CD14-positive monocyte (primary cell): Measurements from ENCODE around the gene ATP6V1G1. TPM values are rescaled to one million over a fixed set of nuclear protein-coding genes. Genes with fewer than 3 reads are reported as not detected.

ENCODE experiments used
- DNase-seq, 3 donors: peaks; one replicate each; pipeline ENCODE4 v3.0.0-alpha.2; 2011 to 2022
- H2AFZ ChIP-seq: 2 replicates; pipeline ENCODE4 v1.6.0; 2012; ENCODE audit warnings: mild to moderate bottlenecking, low read depth, low read length, inconsistent platforms; ENCODE audit not compliant: insufficient read depth, poor library complexity, severe bottlenecking
- H3K27ac ChIP-seq, 2 donors: 1 replicate in 1 of 2; 2 replicates in 1 of 2; pipeline ENCODE4 v1.5.1; 2012 to 2013; ENCODE audit warnings: low read length in 2 of 2, control low read depth in 1 of 2, inconsistent platforms in 1 of 2, low read depth in 1 of 2, mild to moderate bottlenecking in 1 of 2
- H3K27me3 ChIP-seq, 2 donors: one replicate each; pipeline versions ENCODE4 v1.6.0 to v1.6.1; 2011 to 2013; ENCODE audit warnings: low read length in 2 of 2; ENCODE audit not compliant: control insufficient read depth in 2 of 2, insufficient read depth in 2 of 2
- H3K36me3 ChIP-seq, 2 donors: replicated peaks in 1 of 2; 1 replicate in 1 of 2; 2 replicates in 1 of 2; pipeline versions ENCODE4 v1.5.1 to v1.6.1; 2012 to 2013; ENCODE audit warnings: low read length in 2 of 2, control low read depth in 1 of 2, inconsistent platforms in 1 of 2, mild to moderate bottlenecking in 1 of 2; ENCODE audit not compliant: insufficient read depth in 2 of 2, control insufficient read depth in 1 of 2
- H3K4me1 ChIP-seq, 2 donors: 1 replicate in 1 of 2; 2 replicates in 1 of 2; pipeline versions ENCODE4 v1.5.1 to v1.6.1; 2012 to 2013; ENCODE audit warnings: low read length in 2 of 2, control low read depth in 1 of 2, inconsistent platforms in 1 of 2, mild to moderate bottlenecking in 1 of 2, moderate library complexity in 1 of 2; ENCODE audit not compliant: insufficient read depth in 2 of 2, control insufficient read depth in 1 of 2
- H3K4me2 ChIP-seq: replicated peaks from 2 replicates; pipeline ENCODE3; 2012; ENCODE audit warnings: low read length, moderate library complexity, mild to moderate bottlenecking; ENCODE audit not compliant: poor library complexity, severe bottlenecking; ENCODE audit errors: extremely low read depth
- H3K4me3 ChIP-seq, 3 experiments: fragments of 200-600 bp in 1 of 3; sonication (generic) in 1 of 3; replicated peaks in 1 of 3; 1 replicate in 2 of 3; 2 replicates in 1 of 3; pipeline ENCODE4 v1.5.1; 2011 to 2013; ENCODE audit warnings: low read length in 3 of 3, mild to moderate bottlenecking in 3 of 3, control low read depth in 2 of 3, low read depth in 2 of 3, inconsistent platforms in 1 of 3, moderate library complexity in 1 of 3
- H3K79me2 ChIP-seq: 2 replicates; pipeline ENCODE4 v1.6.0; 2012; ENCODE audit warnings: mild to moderate bottlenecking, control low read depth, inconsistent platforms, low read length, moderate library complexity; ENCODE audit not compliant: insufficient read depth
- H3K9ac ChIP-seq: 2 replicates; pipeline ENCODE4 v1.6.0; 2017; ENCODE audit warnings: low read length, mild to moderate bottlenecking; ENCODE audit not compliant: insufficient read depth, poor library complexity, severe bottlenecking
- H3K9me3 ChIP-seq, 2 donors: replicated peaks in 1 of 2; 1 replicate in 1 of 2; 2 replicates in 1 of 2; pipeline versions ENCODE4 v1.5.1 to v1.6.1; 2012 to 2013; ENCODE audit warnings: low read length in 2 of 2, control low read depth in 1 of 2; ENCODE audit not compliant: control insufficient read depth in 1 of 2, insufficient read depth in 1 of 2
- H4K20me1 ChIP-seq: 2 replicates; pipeline ENCODE4 v1.6.0; 2012; ENCODE audit warnings: mild to moderate bottlenecking, low read length, control low read depth, moderate library complexity; ENCODE audit not compliant: insufficient read depth
- H3K27ac Mint-ChIP-seq, 7 donors: one replicate each; pipeline ENCODE4 v1.8.0; 2020; ENCODE audit warnings: mild to moderate bottlenecking in 7 of 7, mixed read lengths in 7 of 7, moderate library complexity in 6 of 7, inconsistent platforms in 2 of 7
- H3K27me3 Mint-ChIP-seq, 3 donors: one replicate each; pipeline ENCODE4 v1.8.0; 2021 to 2022; ENCODE audit warnings: low read depth in 3 of 3, mild to moderate bottlenecking in 3 of 3, mixed read lengths in 3 of 3, moderate library complexity in 3 of 3, inconsistent platforms in 1 of 3
- H3K36me3 Mint-ChIP-seq, 2 donors: one replicate each; pipeline ENCODE4 v1.8.0; 2020; ENCODE audit warnings: mixed read lengths in 2 of 2, inconsistent platforms in 1 of 2, mild to moderate bottlenecking in 1 of 2
- H3K4me1 Mint-ChIP-seq: one replicate; pipeline ENCODE4 v1.8.0; 2020; ENCODE audit warnings: mild to moderate bottlenecking, mixed read lengths
- H3K4me3 Mint-ChIP-seq, 2 donors: one replicate each; pipeline ENCODE4 v1.8.0; 2020; ENCODE audit warnings: mild to moderate bottlenecking in 2 of 2, mixed read lengths in 2 of 2, moderate library complexity in 1 of 2
- H3K9me3 Mint-ChIP-seq, 7 donors: one replicate each; pipeline ENCODE4 v1.8.0; 2020 to 2022; ENCODE audit warnings: mixed read lengths in 7 of 7, mild to moderate bottlenecking in 6 of 7, moderate library complexity in 6 of 7, inconsistent platforms in 2 of 7
- WGBS: methylation state at CpG from one replicate; pipeline ENCODE4 v1.1.5; 2013; ENCODE audit warnings: missing lambda C conversion rate; ENCODE audit not compliant: insufficient coverage; 5-methylcytosine and 5-hydroxymethylcytosine counted together
- intact Hi-C, 2 donors: fragments of 100-400 bp; cut with micrococcal nuclease; formaldehyde crosslinking; loops; one replicate each; pipeline versions ENCODE4 v1.15.0 to v1.15.1; 2023
- polyA plus RNA-seq, 3 donors: library from polyadenylated mRNA; depleted of rRNA in 1 of 3; unstranded in 2 of 3; stranded (reverse) in 1 of 3; fragments of 300-500 nt in 2 of 3; fragments of >200 nt in 1 of 3; fragmentation: Illumina TruSeq in 2 of 3; gene quantifications; 1 replicate in 2 of 3; 2 replicates in 1 of 3; pipeline ENCODE4 v1.2.3, GENCODE V29; 2012 to 2021
- TF ChIP-seq, protein P1 (sequence below): fragments of 200-600 bp; IDR thresholded peaks from one replicate; pipeline ENCODE4 v1.8.0; 2022; ENCODE audit warnings: antibody characterized with exemption, mild to moderate bottlenecking

Gene ATP6V1G1
- polyA plus RNA-seq, 3 donors: 146 to 226 (median 214) TPM

GRCh38 chr9:114621561-114621960, 34.0 kb downstream of the ATP6V1G1 start:
- no peak for DNase-seq
- Histone ChIP-seq H3K79me2 (peaks cover 21% of the 10 kb centered on the region), H3K4me2 (no peak overlapping the region), H4K20me1 (peaks cover 5% of the 10 kb centered on the region), H3K27ac (no peak overlapping the region), H3K9me3 (no peaks in the 10 kb centered on the region), H3K27me3 (no peaks in the 10 kb centered on the region), H3K4me1 (peaks cover 40 to 45% of the 10 kb centered on the region in 2 donors), H3K4me3 (no peak overlapping the region), H3K9ac (no peak overlapping the region), H3K36me3 (peaks cover 20 to 46% of the 10 kb centered on the region in 2 donors), H2AFZ (no peak overlapping the region)
- H3K36me3 Mint-ChIP-seq: peaks cover 44 to 50% of the 10 kb centered on the region in 2 donors
- H3K9me3 Mint-ChIP-seq: no peaks in the 10 kb centered on the region
- H3K4me1 Mint-ChIP-seq: peaks cover 36% of the 10 kb centered on the region
- WGBS: 96% methylated on average over 6 of the region's 7 CpGs
- H3K27ac Mint-ChIP-seq: peak overlapping the region in 2 of 7 donors; percentile 10 to 32
- TF ChIP-seq, protein P1, sequence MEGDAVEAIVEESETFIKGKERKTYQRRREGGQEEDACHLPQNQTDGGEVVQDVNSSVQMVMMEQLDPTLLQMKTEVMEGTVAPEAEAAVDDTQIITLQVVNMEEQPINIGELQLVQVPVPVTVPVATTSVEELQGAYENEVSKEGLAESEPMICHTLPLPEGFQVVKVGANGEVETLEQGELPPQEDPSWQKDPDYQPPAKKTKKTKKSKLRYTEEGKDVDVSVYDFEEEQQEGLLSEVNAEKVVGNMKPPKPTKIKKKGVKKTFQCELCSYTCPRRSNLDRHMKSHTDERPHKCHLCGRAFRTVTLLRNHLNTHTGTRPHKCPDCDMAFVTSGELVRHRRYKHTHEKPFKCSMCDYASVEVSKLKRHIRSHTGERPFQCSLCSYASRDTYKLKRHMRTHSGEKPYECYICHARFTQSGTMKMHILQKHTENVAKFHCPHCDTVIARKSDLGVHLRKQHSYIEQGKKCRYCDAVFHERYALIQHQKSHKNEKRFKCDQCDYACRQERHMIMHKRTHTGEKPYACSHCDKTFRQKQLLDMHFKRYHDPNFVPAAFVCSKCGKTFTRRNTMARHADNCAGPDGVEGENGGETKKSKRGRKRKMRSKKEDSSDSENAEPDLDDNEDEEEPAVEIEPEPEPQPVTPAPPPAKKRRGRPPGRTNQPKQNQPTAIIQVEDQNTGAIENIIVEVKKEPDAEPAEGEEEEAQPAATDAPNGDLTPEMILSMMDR: no peak
- intact Hi-C loops: no loop called here
- peaks cover 0 to 4% (median 1%) of the 10 kb centered on the region in 3 donors for H3K27me3 Mint-ChIP-seq
- no peak overlapping the region for H3K4me3 Mint-ChIP-seq

DNA sequence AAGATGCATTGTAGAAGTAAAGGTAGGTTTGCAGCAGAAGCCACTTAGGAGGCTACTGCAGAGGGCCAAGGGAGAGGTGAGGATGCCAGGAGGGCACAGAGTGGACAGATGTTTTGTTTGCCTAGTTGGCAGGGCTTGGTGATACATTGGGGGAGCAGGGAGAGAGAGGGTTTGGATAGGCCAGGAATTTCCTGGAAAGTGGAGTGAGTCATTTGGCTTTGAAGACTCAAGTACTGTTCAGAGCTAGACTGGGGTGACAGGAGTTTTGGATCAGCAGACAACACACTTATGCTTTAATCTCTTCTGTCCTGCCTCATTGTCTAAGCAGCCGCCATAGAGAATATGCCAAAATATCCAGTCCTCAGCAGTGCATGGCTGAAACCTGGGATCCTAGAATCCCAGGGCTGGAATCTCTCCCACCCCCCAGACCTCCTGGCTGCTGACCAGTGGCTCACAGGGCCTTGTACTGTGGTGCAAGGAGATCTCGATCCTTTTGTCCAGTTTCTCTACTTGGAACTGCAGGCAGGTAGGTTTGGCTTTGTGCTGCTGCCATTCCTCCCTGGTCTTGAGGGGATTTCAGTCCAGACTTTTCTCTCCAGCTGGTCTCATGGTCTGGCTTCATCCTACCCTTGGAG, 34.5 kb downstream of the ATP6V1G1 start:
- Mint-ChIP-seq H3K36me3 (peaks cover 49 to 55% of the 10 kb centered on the region in 2 donors), H3K27me3 (peaks cover 0 to 1% (median 1%) of the 10 kb centered on the region in 3 donors), H3K27ac (peak overlapping the region in 2 of 7 donors; percentile 15 to 51), H3K9me3 (no peaks in the 10 kb centered on the region), H3K4me3 (no peak overlapping the region), H3K4me1 (peaks cover 31% of the 10 kb centered on the region)
- Histone ChIP-seq H2AFZ (no peak overlapping the region), H3K27me3 (no peaks in the 10 kb centered on the region), H3K4me3 (no peak overlapping the region), H3K27ac (peak overlapping the region in 1 of 2 donors; percentile 31), H4K20me1 (peaks cover 5% of the 10 kb centered on the region), H3K4me1 (peaks cover 34 to 39% of the 10 kb centered on the region in 2 donors), H3K4me2 (no peak overlapping the region), H3K9me3 (no peaks in the 10 kb centered on the region), H3K9ac (no peak overlapping the region), H3K36me3 (peaks cover 26 to 51% of the 10 kb centered on the region in 2 donors), H3K79me2 (peaks cover 21% of the 10 kb centered on the region)
- intact Hi-C loops: no loop called here
- no peak for DNase-seq
- no CpG with 5 or more reads among the region's 2 CpGs for WGBS
- TF ChIP-seq, protein P1: no peak
